Measurements from ENCODE around the gene GNAS.

DNA sequence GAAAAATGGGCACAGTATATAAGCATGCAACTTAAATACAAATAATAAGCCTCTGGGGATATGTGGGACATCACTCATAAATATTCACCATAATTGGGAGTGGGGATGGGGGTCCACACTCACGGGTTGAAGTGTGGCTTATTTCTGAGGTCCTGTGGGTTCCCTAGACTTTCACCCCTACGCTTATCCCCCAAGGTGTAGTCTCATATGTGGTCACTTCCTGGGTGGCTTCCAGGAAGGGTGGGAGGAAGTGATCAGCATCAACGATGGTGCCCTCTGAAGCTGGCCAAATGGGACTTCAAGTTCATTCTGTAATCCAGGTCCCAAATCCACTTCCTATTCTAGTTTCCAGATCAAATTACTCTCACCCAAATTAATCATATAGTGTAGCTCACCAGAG is 59.5 kb downstream of the GNAS start:
- no peak for TF ChIP-seq SIRT6 (IDR thresholded peaks at IDR 0.05; ENCODE audit: low read depth, low read length)
- no peak for TF ChIP-seq TARDBP (IDR thresholded peaks at IDR 0.05)
- TF ChIP-seq YY1 (IDR thresholded peaks at IDR 0.05; ENCODE audit: borderline replicate concordance in 1 of 3, control insufficient read depth in 1 of 3, extremely low read depth in 1 of 3, insufficient read depth in 3 of 3, insufficient read length in 1 of 3, insufficient replicate concordance in 2 of 3, low read depth in 1 of 3, low read length in 2 of 3) = no peak
- TF ChIP-seq, protein P1, sequence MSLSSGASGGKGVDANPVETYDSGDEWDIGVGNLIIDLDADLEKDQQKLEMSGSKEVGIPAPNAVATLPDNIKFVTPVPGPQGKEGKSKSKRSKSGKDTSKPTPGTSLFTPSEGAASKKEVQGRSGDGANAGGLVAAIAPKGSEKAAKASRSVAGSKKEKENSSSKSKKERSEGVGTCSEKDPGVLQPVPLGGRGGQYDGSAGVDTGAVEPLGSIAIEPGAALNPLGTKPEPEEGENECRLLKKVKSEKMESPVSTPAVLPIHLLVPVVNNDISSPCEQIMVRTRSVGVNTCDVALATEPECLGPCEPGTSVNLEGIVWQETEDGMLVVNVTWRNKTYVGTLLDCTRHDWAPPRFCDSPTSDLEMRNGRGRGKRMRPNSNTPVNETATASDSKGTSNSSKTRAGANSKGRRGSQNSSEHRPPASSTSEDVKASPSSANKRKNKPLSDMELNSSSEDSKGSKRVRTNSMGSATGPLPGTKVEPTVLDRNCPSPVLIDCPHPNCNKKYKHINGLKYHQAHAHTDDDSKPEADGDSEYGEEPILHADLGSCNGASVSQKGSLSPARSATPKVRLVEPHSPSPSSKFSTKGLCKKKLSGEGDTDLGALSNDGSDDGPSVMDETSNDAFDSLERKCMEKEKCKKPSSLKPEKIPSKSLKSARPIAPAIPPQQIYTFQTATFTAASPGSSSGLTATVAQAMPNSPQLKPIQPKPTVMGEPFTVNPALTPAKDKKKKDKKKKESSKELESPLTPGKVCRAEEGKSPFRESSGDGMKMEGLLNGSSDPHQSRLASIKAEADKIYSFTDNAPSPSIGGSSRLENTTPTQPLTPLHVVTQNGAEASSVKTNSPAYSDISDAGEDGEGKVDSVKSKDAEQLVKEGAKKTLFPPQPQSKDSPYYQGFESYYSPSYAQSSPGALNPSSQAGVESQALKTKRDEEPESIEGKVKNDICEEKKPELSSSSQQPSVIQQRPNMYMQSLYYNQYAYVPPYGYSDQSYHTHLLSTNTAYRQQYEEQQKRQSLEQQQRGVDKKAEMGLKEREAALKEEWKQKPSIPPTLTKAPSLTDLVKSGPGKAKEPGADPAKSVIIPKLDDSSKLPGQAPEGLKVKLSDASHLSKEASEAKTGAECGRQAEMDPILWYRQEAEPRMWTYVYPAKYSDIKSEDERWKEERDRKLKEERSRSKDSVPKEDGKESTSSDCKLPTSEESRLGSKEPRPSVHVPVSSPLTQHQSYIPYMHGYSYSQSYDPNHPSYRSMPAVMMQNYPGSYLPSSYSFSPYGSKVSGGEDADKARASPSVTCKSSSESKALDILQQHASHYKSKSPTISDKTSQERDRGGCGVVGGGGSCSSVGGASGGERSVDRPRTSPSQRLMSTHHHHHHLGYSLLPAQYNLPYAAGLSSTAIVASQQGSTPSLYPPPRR (CRISPR knock-in tag; IDR thresholded peaks at IDR 0.05; ENCODE audit: borderline replicate concordance) = no peak
- no peak for TF ChIP-seq CTBP1 (IDR thresholded peaks at IDR 0.05; ENCODE audit: borderline replicate concordance)
- TF ChIP-seq TAF1 (IDR thresholded peaks at IDR 0.05; ENCODE audit: control insufficient read depth, extremely low read depth, insufficient read depth, low read length, severe bottlenecking) = no peak
- no peak for TF ChIP-seq RB1 (IDR thresholded peaks at IDR 0.05; ENCODE audit: low read depth)
- no peak for TF ChIP-seq SREBF2 (CRISPR knock-in tag; IDR thresholded peaks at IDR 0.05)
- TF ChIP-seq, protein P2, sequence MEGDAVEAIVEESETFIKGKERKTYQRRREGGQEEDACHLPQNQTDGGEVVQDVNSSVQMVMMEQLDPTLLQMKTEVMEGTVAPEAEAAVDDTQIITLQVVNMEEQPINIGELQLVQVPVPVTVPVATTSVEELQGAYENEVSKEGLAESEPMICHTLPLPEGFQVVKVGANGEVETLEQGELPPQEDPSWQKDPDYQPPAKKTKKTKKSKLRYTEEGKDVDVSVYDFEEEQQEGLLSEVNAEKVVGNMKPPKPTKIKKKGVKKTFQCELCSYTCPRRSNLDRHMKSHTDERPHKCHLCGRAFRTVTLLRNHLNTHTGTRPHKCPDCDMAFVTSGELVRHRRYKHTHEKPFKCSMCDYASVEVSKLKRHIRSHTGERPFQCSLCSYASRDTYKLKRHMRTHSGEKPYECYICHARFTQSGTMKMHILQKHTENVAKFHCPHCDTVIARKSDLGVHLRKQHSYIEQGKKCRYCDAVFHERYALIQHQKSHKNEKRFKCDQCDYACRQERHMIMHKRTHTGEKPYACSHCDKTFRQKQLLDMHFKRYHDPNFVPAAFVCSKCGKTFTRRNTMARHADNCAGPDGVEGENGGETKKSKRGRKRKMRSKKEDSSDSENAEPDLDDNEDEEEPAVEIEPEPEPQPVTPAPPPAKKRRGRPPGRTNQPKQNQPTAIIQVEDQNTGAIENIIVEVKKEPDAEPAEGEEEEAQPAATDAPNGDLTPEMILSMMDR (IDR thresholded peaks at IDR 0.05 in 2 of 3, conservative IDR thresholded peaks at IDR 0.05 in 1 of 3; ENCODE audit: insufficient read depth in 2 of 3, low read depth in 1 of 3, low read length in 3 of 3) = no peak
- TF ChIP-seq, protein P3, sequence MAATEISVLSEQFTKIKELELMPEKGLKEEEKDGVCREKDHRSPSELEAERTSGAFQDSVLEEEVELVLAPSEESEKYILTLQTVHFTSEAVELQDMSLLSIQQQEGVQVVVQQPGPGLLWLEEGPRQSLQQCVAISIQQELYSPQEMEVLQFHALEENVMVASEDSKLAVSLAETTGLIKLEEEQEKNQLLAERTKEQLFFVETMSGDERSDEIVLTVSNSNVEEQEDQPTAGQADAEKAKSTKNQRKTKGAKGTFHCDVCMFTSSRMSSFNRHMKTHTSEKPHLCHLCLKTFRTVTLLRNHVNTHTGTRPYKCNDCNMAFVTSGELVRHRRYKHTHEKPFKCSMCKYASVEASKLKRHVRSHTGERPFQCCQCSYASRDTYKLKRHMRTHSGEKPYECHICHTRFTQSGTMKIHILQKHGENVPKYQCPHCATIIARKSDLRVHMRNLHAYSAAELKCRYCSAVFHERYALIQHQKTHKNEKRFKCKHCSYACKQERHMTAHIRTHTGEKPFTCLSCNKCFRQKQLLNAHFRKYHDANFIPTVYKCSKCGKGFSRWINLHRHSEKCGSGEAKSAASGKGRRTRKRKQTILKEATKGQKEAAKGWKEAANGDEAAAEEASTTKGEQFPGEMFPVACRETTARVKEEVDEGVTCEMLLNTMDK (IDR thresholded peaks at IDR 0.05; ENCODE audit: borderline replicate concordance, insufficient read depth, low read depth, low read length, poor library complexity, severe bottlenecking) = no peak
- TF ChIP-seq ZC3H4 (CRISPR knock-in tag; IDR thresholded peaks at IDR 0.05; ENCODE audit: borderline replicate concordance) = no peak
- TF ChIP-seq POLR2AphosphoS2 (IDR thresholded peaks at IDR 0.05; ENCODE audit: low read length) = no peak
